Nephron (organoid): Measurements from ENCODE around the gene ERG.

Source experiments
- H3K27ac Mint-ChIP-seq, 3 experiments: 2 replicates each; pipeline ENCODE4 v1.8.0; 2020; ENCODE audit warnings: mixed read lengths in 3 of 3, mild to moderate bottlenecking in 2 of 3, moderate library complexity in 1 of 3
- H3K27me3 Mint-ChIP-seq: 2 replicates; pipeline ENCODE4 v1.8.0; 2021; ENCODE audit warnings: low read depth, mild to moderate bottlenecking, moderate library complexity, mixed read lengths
- H3K36me3 Mint-ChIP-seq: 2 replicates; pipeline ENCODE4 v1.8.0; 2020; ENCODE audit warnings: low read depth, mixed read lengths
- H3K4me1 Mint-ChIP-seq: 2 replicates; pipeline ENCODE4 v1.8.0; 2020; ENCODE audit warnings: mixed read lengths
- H3K4me3 Mint-ChIP-seq, 3 experiments: 2 replicates each; pipeline ENCODE4 v1.8.0; 2020; ENCODE audit warnings: mild to moderate bottlenecking in 3 of 3, mixed read lengths in 3 of 3, moderate library complexity in 2 of 3
- H3K9me3 Mint-ChIP-seq: 2 replicates; pipeline ENCODE4 v1.8.0; 2020; ENCODE audit warnings: mixed read lengths
- TF ChIP-seq, protein P1 (sequence below), 3 experiments: fragments of 200-600 bp; sonication (generic); IDR thresholded peaks; one replicate each; pipeline ENCODE4 v1.5.0; 2021; ENCODE audit warnings: antibody characterized with exemption in 3 of 3; ENCODE audit not compliant: unreplicated experiment in 3 of 3

The ERG gene

DNA sequence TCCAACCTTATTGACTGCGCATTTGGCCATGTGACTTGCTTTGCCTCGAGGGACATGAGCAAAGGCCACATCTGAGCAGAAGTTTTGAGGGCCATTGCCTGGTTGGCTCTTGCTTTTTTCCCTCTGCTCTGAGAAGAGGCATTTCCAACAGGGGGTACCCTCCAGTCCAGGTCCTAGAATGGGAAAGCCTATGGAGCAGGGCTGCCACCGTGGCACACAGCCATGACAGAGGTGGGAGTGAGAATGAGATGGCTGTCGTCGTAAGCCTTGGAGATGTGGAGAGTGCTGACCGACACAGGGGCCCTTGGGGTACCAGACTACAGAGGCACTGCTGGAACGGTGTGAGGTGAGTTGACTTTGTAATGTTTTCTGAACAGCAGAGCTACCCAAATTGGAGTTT is 138.4 kb downstream of the ERG start:
- Mint-ChIP-seq H3K36me3 (no peaks in the 10 kb centered on the region), H3K4me1 (peaks cover 3% of the 10 kb centered on the region), H3K9me3 (no peaks in the 10 kb centered on the region), H3K4me3 (no peak overlapping the region), H3K27ac (no peak overlapping the region), H3K27me3 (peaks cover 22% of the 10 kb centered on the region)
- TF ChIP-seq, protein P1, sequence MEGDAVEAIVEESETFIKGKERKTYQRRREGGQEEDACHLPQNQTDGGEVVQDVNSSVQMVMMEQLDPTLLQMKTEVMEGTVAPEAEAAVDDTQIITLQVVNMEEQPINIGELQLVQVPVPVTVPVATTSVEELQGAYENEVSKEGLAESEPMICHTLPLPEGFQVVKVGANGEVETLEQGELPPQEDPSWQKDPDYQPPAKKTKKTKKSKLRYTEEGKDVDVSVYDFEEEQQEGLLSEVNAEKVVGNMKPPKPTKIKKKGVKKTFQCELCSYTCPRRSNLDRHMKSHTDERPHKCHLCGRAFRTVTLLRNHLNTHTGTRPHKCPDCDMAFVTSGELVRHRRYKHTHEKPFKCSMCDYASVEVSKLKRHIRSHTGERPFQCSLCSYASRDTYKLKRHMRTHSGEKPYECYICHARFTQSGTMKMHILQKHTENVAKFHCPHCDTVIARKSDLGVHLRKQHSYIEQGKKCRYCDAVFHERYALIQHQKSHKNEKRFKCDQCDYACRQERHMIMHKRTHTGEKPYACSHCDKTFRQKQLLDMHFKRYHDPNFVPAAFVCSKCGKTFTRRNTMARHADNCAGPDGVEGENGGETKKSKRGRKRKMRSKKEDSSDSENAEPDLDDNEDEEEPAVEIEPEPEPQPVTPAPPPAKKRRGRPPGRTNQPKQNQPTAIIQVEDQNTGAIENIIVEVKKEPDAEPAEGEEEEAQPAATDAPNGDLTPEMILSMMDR (IDR thresholded peaks at IDR 0.05; ENCODE audit: unreplicated experiment in 3 of 3) = no peak

DNA sequence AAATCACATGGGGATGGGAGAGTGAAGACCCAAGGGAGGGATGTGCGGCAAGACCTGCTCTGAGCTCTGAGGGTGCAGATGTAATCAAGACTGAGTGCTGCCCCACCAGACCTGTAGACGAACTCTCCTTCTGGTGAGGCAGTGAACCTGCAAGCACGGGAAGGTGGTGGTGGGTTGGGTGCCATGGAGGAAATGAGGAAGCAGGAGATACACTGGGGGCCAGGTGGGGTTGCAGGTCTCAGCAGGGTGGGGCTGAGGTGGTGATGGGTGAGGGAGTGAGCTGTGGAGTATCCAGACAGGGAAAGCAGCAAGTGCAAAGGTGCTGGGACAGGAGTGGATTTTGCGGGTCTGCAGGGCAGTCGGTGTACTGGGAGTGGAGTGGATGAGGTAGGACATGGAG is 139.2 kb downstream of the ERG start:
- Mint-ChIP-seq H3K9me3 (no peaks in the 10 kb centered on the region), H3K36me3 (no peaks in the 10 kb centered on the region), H3K4me3 (no peak overlapping the region), H3K27me3 (peaks cover 28% of the 10 kb centered on the region), H3K27ac (no peak overlapping the region), H3K4me1 (peaks cover 8% of the 10 kb centered on the region)
- TF ChIP-seq, protein P1 (IDR thresholded peaks at IDR 0.05; ENCODE audit: unreplicated experiment in 3 of 3) = no peak

DNA sequence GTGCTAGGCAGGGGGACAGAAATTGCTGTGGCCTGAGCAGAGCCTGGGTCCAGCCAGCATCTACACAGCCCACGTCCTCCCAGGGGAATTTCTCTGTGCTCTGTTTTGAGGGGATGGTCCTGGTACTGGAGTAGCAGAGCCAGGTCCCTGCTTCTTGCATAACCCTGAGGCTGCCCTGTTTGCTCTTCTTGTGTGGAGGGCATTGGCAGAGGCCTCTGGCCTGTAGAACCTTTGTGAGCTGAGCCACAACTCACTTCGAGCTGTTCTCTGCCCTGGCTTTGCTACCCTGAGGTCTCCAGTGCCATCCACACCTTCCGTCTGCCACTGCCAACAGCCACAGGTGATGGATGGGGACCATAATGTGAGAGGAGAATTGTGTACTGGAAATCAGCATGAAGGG is 139.6 kb downstream of the ERG start:
- TF ChIP-seq, protein P1 (IDR thresholded peaks at IDR 0.05; ENCODE audit: unreplicated experiment in 3 of 3) = no peak
- no peak overlapping the region for H3K27ac Mint-ChIP-seq
- H3K4me3 Mint-ChIP-seq = no peak overlapping the region
- peaks cover 8% of the 10 kb centered on the region for H3K4me1 Mint-ChIP-seq
- H3K27me3 Mint-ChIP-seq = peaks cover 31% of the 10 kb centered on the region
- H3K9me3 Mint-ChIP-seq = no peaks in the 10 kb centered on the region
- no peaks in the 10 kb centered on the region for H3K36me3 Mint-ChIP-seq

DNA sequence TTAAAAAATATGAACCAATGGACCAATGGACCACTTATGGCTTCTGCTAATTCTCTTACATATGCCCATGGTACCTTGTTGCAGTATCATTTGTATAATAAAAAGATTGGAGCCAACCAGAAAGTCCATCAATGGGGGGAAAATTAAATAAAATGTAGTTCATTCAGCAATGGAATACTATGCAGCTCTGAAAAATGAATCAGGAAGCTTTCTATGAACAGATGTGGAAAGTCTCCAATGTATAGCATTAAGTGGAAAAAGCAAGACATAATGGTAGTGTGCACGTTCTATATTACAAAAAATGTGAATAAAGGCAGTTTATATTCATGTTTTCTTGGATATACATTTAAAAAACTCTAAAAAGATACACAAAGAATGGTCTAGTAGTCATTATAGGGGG is 140.2 kb downstream of the ERG start:
- H3K27me3 Mint-ChIP-seq = peaks cover 35% of the 10 kb centered on the region

DNA sequence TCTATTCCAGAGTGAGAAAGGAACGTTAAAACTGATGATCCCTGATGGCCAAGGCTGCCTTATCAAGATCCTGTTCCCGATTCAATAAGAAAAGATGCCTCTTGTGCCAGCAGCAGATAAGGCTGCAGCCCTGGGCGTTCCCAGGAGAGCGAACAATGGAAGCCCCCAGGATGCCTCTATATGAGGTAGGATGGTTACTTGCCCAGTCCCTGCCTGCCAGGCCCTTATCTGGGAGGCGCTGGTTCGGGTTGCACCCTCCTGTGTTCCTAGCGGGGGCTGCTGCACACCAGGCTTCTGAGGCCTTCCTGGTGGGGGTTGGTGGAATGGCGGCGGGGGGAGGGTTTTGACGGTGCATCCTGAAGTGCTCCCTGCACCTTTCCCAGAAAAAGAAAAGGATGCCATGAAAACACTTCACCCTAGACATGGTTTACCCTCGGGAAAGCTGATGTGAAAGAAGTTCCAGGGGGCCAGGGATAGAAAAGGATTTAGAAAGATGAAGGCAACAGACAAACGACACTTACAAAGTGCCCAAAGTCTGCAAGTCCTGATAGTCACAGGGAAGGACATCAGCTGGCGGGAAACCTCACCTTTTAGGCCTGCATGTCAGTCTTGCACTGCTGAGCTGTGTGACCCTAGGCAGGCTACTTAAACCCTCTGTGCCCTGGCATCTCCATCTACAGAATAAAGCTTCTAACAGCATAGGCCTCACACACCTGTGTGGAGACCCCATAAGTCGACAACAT is 141.2 kb downstream of the ERG start:
- TF ChIP-seq, protein P1 (IDR thresholded peaks at IDR 0.05; ENCODE audit: unreplicated experiment in 3 of 3) = no peak
- peaks cover 17% of the 10 kb centered on the region for H3K4me1 Mint-ChIP-seq
- no peaks in the 10 kb centered on the region for H3K9me3 Mint-ChIP-seq
- H3K36me3 Mint-ChIP-seq = no peaks in the 10 kb centered on the region
- H3K27ac Mint-ChIP-seq = no peak overlapping the region
- no peak overlapping the region for H3K4me3 Mint-ChIP-seq
- H3K27me3 Mint-ChIP-seq = peaks cover 35% of the 10 kb centered on the region

More for the DNA sequence above, 140.2 kb downstream of the ERG start:
- Mint-ChIP-seq H3K9me3 (no peaks in the 10 kb centered on the region), H3K4me3 (no peak overlapping the region), H3K36me3 (no peaks in the 10 kb centered on the region), H3K27ac (no peak overlapping the region), H3K4me1 (peaks cover 8% of the 10 kb centered on the region)
- TF ChIP-seq, protein P1 (IDR thresholded peaks at IDR 0.05; ENCODE audit: unreplicated experiment in 3 of 3) = no peak
